HepG2 (cell line): ENCODE results near the gene C12orf60. TPM values are rescaled to one million over a fixed set of nuclear protein-coding genes. Genes with fewer than 3 reads are reported as not detected.

Source experiments
- ATAC-seq: fragments of 200-7000 bp; cut with Tn5 transposase; 3 replicates; pipeline ENCODE4 v1.9.1; 2020; ENCODE audit warnings: mild to moderate bottlenecking, moderate library complexity
- BruUV-seq: library from RNA; stranded (reverse); fragments of 400-500 nt; replicated peaks from 2 replicates; lab custom pipeline; 2021; lab: Mats Ljungman, UMichigan
- CTCF ChIA-PET: fragments of 300-600 bp; formaldehyde crosslinking; extraction: SDS; loops from one replicate; lab custom pipeline; 2021; ENCODE audit warnings: low total read pairs, inconsistent platforms, low intra/inter-chr PET ratio; lab: Yijun Ruan, JAX
- POLR2A ChIA-PET: fragments of 350-600 bp; sonication (Branson Sonifier 250); formaldehyde crosslinking; loops from one replicate; lab custom pipeline; 2020; ENCODE audit warnings: antibody characterized with exemption, inconsistent platforms; lab: Yijun Ruan, JAX
- DNase-seq: peaks from one replicate; pipeline ENCODE4 v3.0.0-alpha.2; 2015; ENCODE audit warnings: low spot score
- FAIRE-seq: peaks from 3 replicates; lab custom pipeline; 2011; peaks lifted over from hg19 to GRCh38; lab: Jason Lieb, UNC
- H2AFZ ChIP-seq: one replicate; pipeline ENCODE4 v1.6.1; 2011; ENCODE audit warnings: low read length, inconsistent platforms
- H3K27ac ChIP-seq: fragments of 300-600 bp; 3 replicates; pipeline ENCODE4 v1.8.0; 2011; ENCODE audit warnings: mixed run types, mild to moderate bottlenecking, mixed read lengths, low read length, inconsistent platforms; ENCODE audit not compliant: insufficient read depth; ENCODE audit errors: extremely low read length
- H3K27me3 ChIP-seq, 2 experiments: fragments of 200-600 bp in 1 of 2; 2 replicates in 1 of 2; 3 replicates in 1 of 2; pipeline versions ENCODE4 v1.6.0 to v1.8.0; 2011; ENCODE audit warnings: low read length in 2 of 2, mild to moderate bottlenecking in 2 of 2, moderate library complexity in 2 of 2, inconsistent platforms in 1 of 2; ENCODE audit not compliant: insufficient read depth in 2 of 2, control insufficient read depth in 1 of 2
- H3K36me3 ChIP-seq, 2 experiments: fragments of 200-600 bp in 1 of 2; replicated peaks in 1 of 2; 2 replicates in 1 of 2; 3 replicates in 1 of 2; pipeline versions ENCODE4 v1.5.1 to v1.8.0; 2011; ENCODE audit warnings: low read length in 2 of 2, inconsistent platforms in 1 of 2; ENCODE audit not compliant: insufficient read depth in 2 of 2, control insufficient read depth in 1 of 2
- H3K4me1 ChIP-seq: 2 replicates; pipeline ENCODE4 v1.5.1; 2012; ENCODE audit warnings: low read length, inconsistent platforms; ENCODE audit not compliant: insufficient read depth
- H3K4me2 ChIP-seq: 2 replicates; pipeline ENCODE4 v1.6.0; 2011; ENCODE audit warnings: low read depth, low read length, inconsistent platforms
- H3K4me3 ChIP-seq, 3 experiments: fragments of 200-600 bp in 1 of 3; sonication (generic), shearing (Covaris generic) in 1 of 3; replicated peaks in 1 of 3; 2 replicates each; pipeline ENCODE4 v1.5.1; 2011 to 2016; ENCODE audit warnings: low read length in 3 of 3, inconsistent platforms in 2 of 3, low read depth in 2 of 3, mild to moderate bottlenecking in 2 of 3, control low read depth in 1 of 3, mixed read lengths in 1 of 3; ENCODE audit not compliant: insufficient read depth in 1 of 3
- H3K79me2 ChIP-seq: one replicate; pipeline ENCODE4 v1.6.1; 2011; ENCODE audit warnings: low read length, inconsistent platforms; ENCODE audit not compliant: insufficient read depth
- H3K9ac ChIP-seq: 2 replicates; pipeline ENCODE4 v1.6.0; 2011; ENCODE audit warnings: mild to moderate bottlenecking, low read depth, low read length, inconsistent platforms; ENCODE audit not compliant: insufficient read depth
- H3K9me3 ChIP-seq: 2 replicates; pipeline ENCODE4 v1.5.1; 2012; ENCODE audit warnings: mild to moderate bottlenecking, low read length
- H4K20me1 ChIP-seq: 2 replicates; pipeline ENCODE4 v1.6.0; 2011; ENCODE audit warnings: inconsistent platforms, mild to moderate bottlenecking, low read length, moderate library complexity; ENCODE audit not compliant: insufficient read depth
- BRCA1 ChIP-seq: sonication (generic); formaldehyde crosslinking; IDR thresholded peaks from 2 replicates; pipeline ENCODE4 v1.4.0; 2020; ENCODE audit warnings: missing genetic modification reagents
- ETV5 ChIP-seq: IDR thresholded peaks from 2 replicates; pipeline ENCODE4 v1.6.1; 2018; ENCODE audit warnings: missing biosample characterization, missing genetic modification reagents, inconsistent platforms, borderline replicate concordance
- FLYWCH1 ChIP-seq: sonication (generic); formaldehyde crosslinking; IDR thresholded peaks from 2 replicates; pipeline ENCODE4 v1.8.1; 2023; ENCODE audit warnings: mild to moderate bottlenecking, missing genetic modification reagents
- GATAD1 ChIP-seq: IDR thresholded peaks from 2 replicates; pipeline ENCODE4 v1.6.1; 2016; ENCODE audit warnings: missing genetic modification reagents, missing compliant biosample characterization
- GMEB1 ChIP-seq: sonication (generic); formaldehyde crosslinking; IDR thresholded peaks from 2 replicates; pipeline ENCODE4 v1.5.1; 2020; ENCODE audit warnings: missing genetic modification reagents, mild to moderate bottlenecking, borderline replicate concordance
- MLXIP ChIP-seq: sonication (generic); formaldehyde crosslinking; IDR thresholded peaks from 2 replicates; pipeline ENCODE4 v1.9.0; 2021; ENCODE audit warnings: missing genetic modification reagents, borderline replicate concordance
- MTA1 ChIP-seq: sonication (generic); formaldehyde crosslinking; IDR thresholded peaks from 2 replicates; pipeline ENCODE4 v1.4.0; 2020; ENCODE audit warnings: missing genetic modification reagents, mild to moderate bottlenecking, borderline replicate concordance
- MXI1 ChIP-seq: IDR thresholded peaks from 3 replicates; pipeline ENCODE4 v1.6.1; 2012; ENCODE audit warnings: low read depth, low read length, inconsistent platforms, borderline replicate concordance
- NCOA2 ChIP-seq: sonication (generic); formaldehyde crosslinking; IDR thresholded peaks from 2 replicates; pipeline ENCODE4 v1.8.0; 2022; ENCODE audit warnings: inconsistent platforms
- SETDB1 ChIP-seq: sonication (generic); formaldehyde crosslinking; IDR thresholded peaks from 2 replicates; pipeline ENCODE4 v1.5.1; 2020; ENCODE audit warnings: missing genetic modification reagents, mild to moderate bottlenecking, borderline replicate concordance
- SP140L ChIP-seq: sonication (generic); formaldehyde crosslinking; IDR thresholded peaks from 2 replicates; pipeline ENCODE4 v1.4.0; 2020; ENCODE audit warnings: missing genetic modification reagents, borderline replicate concordance
- SP4 ChIP-seq: sonication (generic); formaldehyde crosslinking; IDR thresholded peaks from 2 replicates; pipeline ENCODE4 v1.8.1; 2023; ENCODE audit warnings: mild to moderate bottlenecking, missing genetic modification reagents
- TFAP4 ChIP-seq: sonication (generic); IDR thresholded peaks from 2 replicates; pipeline ENCODE4 v1.6.1; 2016; ENCODE audit warnings: low read depth, borderline replicate concordance
- ZC3H13 ChIP-seq: sonication (generic); formaldehyde crosslinking; IDR thresholded peaks from 2 replicates; pipeline ENCODE4 v1.8.1; 2023; ENCODE audit warnings: mild to moderate bottlenecking, missing genetic modification reagents, moderate library complexity
- ZNF329 ChIP-seq: sonication (generic); formaldehyde crosslinking; IDR thresholded peaks from 2 replicates; pipeline ENCODE4 v1.9.0; 2021; ENCODE audit warnings: low read depth, mild to moderate bottlenecking, missing genetic modification reagents
- WGBS: methylation state at CpG from one replicate; pipeline ENCODE4 v1.1.6; 2017; ENCODE audit warnings: low lambda C conversion rate; 5-methylcytosine and 5-hydroxymethylcytosine counted together
- in situ Hi-C: cut with HindIII; loops from 2 replicates; pipeline ENCODE4 v1.10.0; 2017; ENCODE audit warnings: low pct_unique_long_range_greater_than_20kb; ENCODE audit not compliant: extremely low pct_ligation_motif_present
- intact Hi-C: fragments of 100-400 bp; cut with micrococcal nuclease; formaldehyde crosslinking; loops from one replicate; pipeline ENCODE4 v1.10.0; 2022; ENCODE audit not compliant: unreplicated experiment
- polyA plus RNA-seq, 8 experiments: library from polyadenylated mRNA; depleted of rRNA in 3 of 8; stranded (reverse) in 7 of 8; unstranded in 1 of 8; fragments of >200 nt; fragmentation: Illumina TruSeq in 4 of 8; extraction: Trizol in 4 of 8; gene quantifications; 2 replicates each; pipeline versions ENCODE4 v1.2.1 to v1.2.3, GENCODE V29; 2011 to 2016; ENCODE audit warnings: low read depth in 4 of 8, missing spikeins in 1 of 8, mixed read lengths in 1 of 8; ENCODE audit not compliant: insufficient read depth in 1 of 8
- total RNA-seq, 5 experiments: library from RNA; depleted of rRNA; stranded (reverse); fragments of >200 nt; fragmentation: Illumina TruSeq; extraction: Trizol; gene quantifications; 2 replicates each; pipeline ENCODE4 v1.2.3, GENCODE V29; 2016; ENCODE audit warnings: low read depth in 1 of 5

Gene C12orf60
- total and polyA plus RNA-seq, 2 of the 13 experiments (the other 11 are each of a cell fraction or from before 2014, with no cell fraction given), result 0.55 to 1.4 TPM

- TF ChIP-seq SP4 (CRISPR knock-in tag) (no peak), NCOA2 (CRISPR knock-in tag) (no peak), MXI1 (peak; percentile 45; the same call in 1 of the 3 replicates), GMEB1 (CRISPR knock-in tag) (peak; percentile 86), ZC3H13 (CRISPR knock-in tag) (peak; percentile 96)
Observed at GRCh38 chr12:14769969-14770495, 33.4 kb upstream of the C12orf60 start (continued).

GRCh38 chr12:14770496-14771461 is 32.7 kb upstream of the C12orf60 start:
- intact Hi-C loops (loop anchor here (1.0 to 10.0 kb wide), 3 partner anchors 33 to 1114 kb away; partner anchors contain the start of genes ART4, C12orf60, STRAP and WBP11), in situ Hi-C loops (no loop called here)
- DNase-seq, result peak; percentile 91
- FAIRE-seq, result peak; percentile 95
- ChIA-PET CTCF (interaction anchor here (2.4 kb wide), 1 partner anchor 14 kb away, joined by 7 read pairs; no protein-coding TSS in a partner anchor), POLR2A (interaction anchor here (0.6 to 3.1 kb wide), 21 partner anchors 10 to 1140 kb away, joined by 3 to 71 read pairs (median 5); partner anchors contain the start of genes ART4, C12orf60, DERA and WBP11)
- H3K9me3 ChIP-seq, result no peaks in the 10 kb centered on the region
- peak overlapping the region; percentile 70 to 92 (median 79) for H3K4me3 ChIP-seq
- peak; percentile 38 for ATAC-seq
- H2AFZ ChIP-seq, result no peak overlapping the region
- TSS peak; percentile 71 for BruUV-seq
- peaks cover 32% of the 10 kb centered on the region for H3K79me2 ChIP-seq
- peak overlapping the region; percentile 95 for H3K27ac ChIP-seq
- 2% methylated on average over 22 of the region's 56 CpGs for WGBS
- peak overlapping the region; percentile 86 for H3K9ac ChIP-seq
- no peaks in the 10 kb centered on the region; a peak in 1 of 5 replicates for H3K27me3 ChIP-seq
- H3K4me2 ChIP-seq, result peak overlapping the region; percentile 83
- H4K20me1 ChIP-seq, result peaks cover 3% of the 10 kb centered on the region; the same call in 1 of the 2 replicates
- H3K36me3 ChIP-seq, result no peaks in the 10 kb centered on the region
- peaks cover 34% of the 10 kb centered on the region for H3K4me1 ChIP-seq
- TF ChIP-seq ZNF329 (peak; percentile 17; the same call in 1 of the 2 replicates), FLYWCH1 (CRISPR knock-in tag) (no peak), MTA1 (no peak; the same call in 1 of the 2 replicates), ETV5 (CRISPR knock-in tag) (peak; percentile 84), TFAP4 (no peak), MLXIP (CRISPR knock-in tag) (no peak), SP140L (CRISPR knock-in tag) (0 out of 2 replicates have a peak, but pooled peaks have one; percentile 37), BRCA1 (CRISPR knock-in tag) (peak; percentile 84; the same call in 1 of the 2 replicates), SETDB1 (no peak), GATAD1 (peak; percentile 80)
